ELF-1 (cell line): Measurements from ENCODE around the gene DPEP3.
A peak's percentile ranks its signal among the peaks of the same experiment; 100 is the strongest.

Source experiments
- DNase-seq: peaks from one replicate; pipeline ENCODE4 v3.0.0-alpha.2; 2016; ENCODE audit warnings: low read depth, low spot score

The DPEP3 gene

DNA sequence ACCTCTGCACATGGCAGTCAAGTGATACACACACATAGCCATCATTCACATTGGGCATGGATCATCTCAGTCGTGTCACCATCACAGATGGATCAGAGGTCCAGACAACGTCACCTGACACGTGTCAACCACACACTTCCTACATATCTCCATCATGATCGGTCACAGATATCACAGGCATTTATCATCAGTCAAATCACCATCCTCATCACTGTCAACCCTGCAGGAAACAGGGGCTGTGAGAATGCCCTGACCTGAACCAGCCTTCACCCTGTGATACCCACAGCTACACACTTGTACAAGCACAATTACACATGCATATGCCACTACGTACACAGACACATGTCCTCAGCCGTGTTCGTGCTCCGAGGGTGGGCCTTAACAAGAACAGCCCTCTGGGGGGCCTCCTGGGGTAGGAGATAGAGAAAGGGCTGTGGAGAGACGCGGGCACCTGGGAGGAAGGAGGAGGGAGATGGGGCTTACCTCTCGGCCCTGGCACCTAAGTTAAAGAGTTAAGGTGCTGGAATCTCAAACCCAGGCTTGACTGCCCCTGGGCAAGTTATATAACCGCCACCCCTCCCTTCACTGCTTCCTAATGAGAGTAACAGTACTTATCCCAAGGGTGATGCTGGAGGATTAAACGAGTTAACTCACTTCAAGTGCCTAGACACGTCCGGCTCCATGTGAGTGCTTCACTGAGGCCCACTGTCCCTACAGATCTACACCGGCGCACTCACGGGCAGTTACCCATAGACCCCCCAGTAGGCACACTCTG is 12.9 kb downstream of the DPEP3 start:
- DNase-seq: no peak

DNA sequence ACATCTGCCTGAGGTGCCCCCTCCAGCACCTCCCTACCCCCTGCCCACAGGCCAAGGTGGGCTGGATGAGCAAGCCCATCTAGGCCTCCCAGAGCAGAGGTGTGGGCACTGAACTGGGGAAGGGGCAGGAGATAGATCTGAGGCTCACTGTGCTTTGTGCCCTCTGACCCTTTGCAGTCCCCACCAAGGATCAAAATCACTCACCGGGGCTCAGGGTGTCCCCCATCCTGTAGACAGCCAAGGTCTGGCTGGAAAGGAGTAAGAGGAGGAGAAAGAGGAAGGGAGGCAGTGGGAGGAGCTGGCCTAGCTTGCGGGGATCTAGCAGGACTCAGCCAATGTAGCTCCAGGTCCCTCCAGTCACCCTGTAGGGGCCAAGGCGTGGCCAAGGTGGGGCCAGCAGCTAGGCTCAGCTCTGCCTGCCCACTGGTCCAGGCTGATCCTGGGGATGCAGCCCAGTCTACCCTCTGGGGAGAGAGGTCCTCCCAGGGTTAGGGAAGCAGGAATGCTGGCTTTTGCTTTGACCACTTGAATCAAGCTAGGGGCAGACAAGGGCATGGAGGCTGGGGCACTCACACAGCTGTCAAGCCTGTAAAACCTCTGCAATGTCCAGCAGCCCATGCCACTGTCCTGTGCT is 13.6 kb downstream of the DPEP3 start:
- DNase-seq: peak; percentile 63

DNA sequence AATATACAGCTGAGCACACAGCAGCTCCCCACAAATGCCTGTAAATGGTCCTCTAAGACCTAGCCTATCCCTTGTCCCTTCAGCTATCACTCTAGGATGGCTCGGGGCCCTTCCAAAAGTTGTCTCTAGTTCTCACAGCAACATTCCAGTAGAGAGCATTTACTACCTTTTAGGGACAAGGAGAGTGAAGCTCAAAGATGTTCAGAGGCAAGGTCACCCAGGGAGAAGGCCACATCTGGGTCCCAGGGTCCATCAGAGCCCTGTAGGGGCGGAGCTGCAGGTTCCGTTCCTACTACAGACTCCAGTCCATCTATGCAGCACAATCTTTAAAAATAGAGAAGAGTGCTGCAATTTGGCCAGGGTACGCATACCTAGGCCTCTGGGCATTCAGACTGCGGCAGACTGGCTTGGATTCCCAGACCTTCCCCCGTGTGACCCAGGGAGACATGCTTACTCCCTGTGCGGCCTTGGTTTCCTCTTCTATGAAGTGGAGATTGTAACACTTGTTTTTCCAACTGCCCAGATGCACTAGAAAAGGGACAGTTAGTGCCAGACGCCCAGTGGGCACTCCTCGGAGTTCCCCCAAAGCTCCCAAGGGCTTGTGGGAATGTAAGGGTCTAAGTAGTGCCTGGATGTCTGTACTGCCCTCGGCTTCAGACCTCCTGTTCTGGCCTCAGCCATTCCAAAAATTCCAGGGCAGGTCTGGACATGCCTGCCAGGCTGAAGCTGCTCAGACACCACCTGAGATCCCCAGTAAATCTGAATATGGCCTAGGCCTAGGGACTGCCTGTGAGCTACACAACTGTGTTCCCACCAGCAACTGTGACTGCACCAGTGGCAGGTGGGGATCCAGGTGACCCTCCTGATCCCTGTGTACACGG is 14.4 kb downstream of the DPEP3 start:
- peak; percentile 73 for DNase-seq

DNA sequence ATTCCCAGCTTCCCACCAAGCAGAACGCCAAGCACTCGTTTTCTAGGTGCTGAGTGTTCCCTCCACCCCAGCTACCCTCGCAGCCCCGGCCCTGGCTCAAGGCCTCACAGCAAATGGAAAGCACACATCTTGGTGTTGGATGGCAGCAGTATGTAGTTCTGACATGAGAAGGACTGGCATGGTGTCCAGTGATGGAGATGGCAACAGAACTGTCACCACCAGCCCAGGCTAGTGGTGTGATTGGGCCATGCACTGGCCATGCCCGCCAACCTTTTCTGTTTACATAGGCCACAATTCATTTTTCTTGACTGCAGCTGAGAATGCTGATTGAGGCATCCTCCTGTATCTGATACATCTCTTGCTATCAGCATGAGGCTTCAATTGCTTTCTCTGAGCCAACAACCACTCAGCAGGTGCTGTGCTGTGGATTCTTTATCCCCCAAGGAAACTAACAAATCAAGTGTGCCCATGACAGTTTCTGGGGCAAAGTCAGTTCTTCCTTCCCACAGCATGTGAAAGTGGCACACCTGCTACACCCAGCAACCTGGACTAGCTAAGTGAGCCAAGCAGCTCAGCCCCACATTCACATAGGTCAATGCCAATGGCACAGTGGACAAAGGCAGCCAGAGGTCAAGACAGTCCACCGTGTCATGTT is 15.7 kb downstream of the DPEP3 start:
- DNase-seq: no peak

GRCh38 chr16:67963662-67964321 is 16.5 kb downstream of the DPEP3 start:
- DNase-seq: peak; percentile 78

- DNase-seq: no peak
Observed at GRCh38 chr16:67963292-67963661, 17.0 kb downstream of the DPEP3 start.

GRCh38 chr16:67962135-67962534 is 18.2 kb downstream of the DPEP3 start:
- no peak for DNase-seq

DNA sequence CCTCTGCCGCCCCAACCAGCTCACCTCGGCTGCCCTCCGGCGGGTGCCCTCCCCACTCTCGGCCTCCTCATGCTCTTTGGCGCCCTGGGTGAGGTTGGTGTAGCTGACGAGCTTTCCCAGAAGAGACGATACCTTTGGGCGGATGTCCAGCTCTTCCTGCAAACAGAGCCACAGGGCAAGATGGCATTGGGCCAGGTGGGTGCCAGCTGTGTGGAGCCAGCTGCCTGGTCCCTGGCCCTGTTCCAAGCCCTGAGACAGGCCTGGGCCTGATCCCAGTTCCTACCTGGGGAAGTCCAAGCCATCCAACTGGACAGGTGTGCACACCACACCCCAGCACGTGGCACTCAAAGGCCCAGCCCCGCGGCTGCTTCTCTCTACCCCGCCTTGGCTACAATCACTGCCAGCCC is 18.7 kb downstream of the DPEP3 start:
- no peak for DNase-seq

GRCh38 chr16:67959536-67960329 is 20.6 kb downstream of the DPEP3 start:
- DNase-seq: no peak

- DNase-seq: no peak
Observed at GRCh38 chr16:67957622-67958021, 22.7 kb downstream of the DPEP3 start.

DNA sequence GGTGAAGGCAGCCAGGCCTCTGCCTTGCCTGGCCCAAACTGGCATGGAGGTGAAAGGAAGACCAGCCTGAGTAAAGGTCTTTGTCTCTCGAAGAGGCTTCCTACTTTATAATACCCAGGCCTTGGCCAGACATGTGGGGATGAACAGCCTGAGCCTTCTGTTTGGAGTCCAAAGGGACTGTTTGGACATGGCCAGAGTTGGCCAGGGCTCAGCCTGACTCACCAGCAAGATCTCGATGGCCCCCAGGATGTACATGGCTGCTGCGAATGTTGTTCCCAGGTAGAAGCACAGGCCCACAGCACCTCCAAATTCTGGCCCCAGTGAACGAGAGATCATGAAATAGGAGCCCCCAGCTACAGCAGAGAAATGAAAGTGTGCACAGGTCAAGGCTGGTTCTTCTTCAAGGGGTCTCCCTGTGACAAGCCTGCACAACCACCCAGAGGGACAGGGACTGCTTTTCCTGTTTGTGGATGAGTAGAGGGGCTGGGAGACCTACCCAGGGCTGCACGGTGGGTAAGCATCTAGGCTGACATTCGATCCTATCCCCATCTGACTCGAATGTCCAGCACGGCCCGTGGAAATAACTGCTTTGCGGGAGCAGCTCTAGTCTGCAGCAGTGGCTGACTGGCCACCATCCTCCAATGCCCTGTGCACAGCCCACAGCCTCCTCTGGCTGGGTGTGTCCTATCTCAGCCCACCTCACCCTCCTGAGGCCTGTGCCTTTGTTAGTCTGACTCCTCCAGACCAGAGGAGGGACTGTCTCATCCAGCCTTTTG is 25.7 kb downstream of the DPEP3 start:
- no peak for DNase-seq

GRCh38 chr16:67953641-67954375 is 26.5 kb downstream of the DPEP3 start:
- DNase-seq: no peak

GRCh38 chr16:67951485-67951884 is 28.8 kb downstream of the DPEP3 start:
- DNase-seq: no peak

GRCh38 chr16:67950335-67950843 is 29.9 kb downstream of the DPEP3 start:
- DNase-seq: no peak

GRCh38 chr16:67949645-67950044 is 30.7 kb downstream of the DPEP3 start:
- DNase-seq: no peak

DNA sequence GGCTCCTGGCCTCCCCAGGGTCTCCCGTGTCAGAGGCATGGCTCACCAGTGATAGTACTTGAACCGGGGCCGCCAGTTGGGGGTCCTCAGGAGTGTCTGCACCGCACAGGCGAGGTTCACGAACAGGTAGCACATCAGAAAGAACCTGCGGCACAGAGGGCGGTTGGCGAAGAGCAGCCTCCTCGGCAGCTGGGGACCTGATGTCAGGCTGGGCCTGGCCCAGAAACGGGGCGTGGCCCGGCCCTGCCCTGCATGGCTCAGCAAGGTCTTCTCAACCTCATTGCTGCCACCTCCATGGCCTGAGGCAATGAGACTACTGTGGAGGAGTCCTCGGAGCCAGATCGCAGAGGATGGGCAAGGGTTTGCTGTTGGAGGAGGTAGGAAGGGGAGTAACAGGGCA is 32.3 kb downstream of the DPEP3 start:
- no peak for DNase-seq

GRCh38 chr16:67946966-67947558 is 33.2 kb downstream of the DPEP3 start:
- DNase-seq: no peak

DNA sequence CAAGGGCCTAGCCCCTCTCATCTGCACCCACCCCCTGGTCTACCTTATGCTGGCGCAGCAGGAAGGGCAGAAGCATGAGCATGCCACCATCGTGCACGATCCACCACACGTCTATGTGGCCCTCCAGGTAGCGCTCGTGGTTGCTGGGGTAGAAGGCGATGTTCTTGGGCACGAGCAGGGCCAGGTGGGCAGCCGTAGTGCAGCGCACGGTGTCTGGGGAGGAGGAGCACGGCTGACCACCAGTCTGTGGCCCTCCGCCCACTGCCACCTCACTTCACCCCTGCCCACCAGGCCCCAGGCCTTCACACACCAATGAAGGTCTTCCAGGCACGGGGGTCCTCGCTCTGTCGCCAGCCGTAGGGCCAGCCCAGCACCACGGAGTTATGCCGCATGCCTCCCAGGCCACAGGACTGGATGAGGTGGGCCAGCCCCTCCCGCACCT is 34.1 kb downstream of the DPEP3 start:
- no peak for DNase-seq
